HG03354 (cell line): ENCODE data around the gene RAB9A.
"Not testable (repeated sequence)": the region's sequence is repeated elsewhere in the genome, so short reads cannot be mapped to it uniquely, and the experiment has no call there.

Experiments
- ATAC-seq: cut with Tn5 transposase; IDR thresholded peaks from one replicate; pipeline ENCODE4 v1.9.1; 2021; ENCODE audit warnings: mild to moderate bottlenecking; ENCODE audit not compliant: unreplicated experiment, poor library complexity, severe bottlenecking

Gene RAB9A

GRCh38 chrX:13667919-13668318 lies 21.0 kb upstream of the RAB9A start:
- no peak for ATAC-seq

- peak; percentile 90 for ATAC-seq
Measured at GRCh38 chrX:13669246-13669737, 19.6 kb upstream of the RAB9A start.

DNA sequence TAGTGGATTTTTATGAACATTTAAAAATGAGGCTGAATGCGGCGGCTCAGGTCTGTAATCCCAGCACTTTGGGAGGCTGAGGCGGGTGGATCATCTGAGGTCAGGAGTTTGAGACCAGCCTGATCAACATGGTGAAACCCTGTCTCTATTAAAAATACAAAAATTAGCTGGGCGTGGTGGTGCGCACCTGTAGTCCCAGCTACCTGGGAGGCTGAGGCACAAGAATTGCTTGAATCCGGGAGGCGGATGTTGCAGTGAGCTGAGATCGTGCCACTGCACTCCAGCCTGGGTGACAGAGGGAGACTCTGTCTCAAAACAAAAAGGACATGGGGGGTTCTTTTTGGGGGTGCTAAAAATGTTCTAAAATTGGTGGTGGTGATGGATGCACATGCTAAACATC lies 19.2 kb upstream of the RAB9A start:
- ATAC-seq: not testable (repeated sequence)

GRCh38 chrX:13670197-13670596 lies 18.7 kb upstream of the RAB9A start:
- no peak for ATAC-seq

DNA sequence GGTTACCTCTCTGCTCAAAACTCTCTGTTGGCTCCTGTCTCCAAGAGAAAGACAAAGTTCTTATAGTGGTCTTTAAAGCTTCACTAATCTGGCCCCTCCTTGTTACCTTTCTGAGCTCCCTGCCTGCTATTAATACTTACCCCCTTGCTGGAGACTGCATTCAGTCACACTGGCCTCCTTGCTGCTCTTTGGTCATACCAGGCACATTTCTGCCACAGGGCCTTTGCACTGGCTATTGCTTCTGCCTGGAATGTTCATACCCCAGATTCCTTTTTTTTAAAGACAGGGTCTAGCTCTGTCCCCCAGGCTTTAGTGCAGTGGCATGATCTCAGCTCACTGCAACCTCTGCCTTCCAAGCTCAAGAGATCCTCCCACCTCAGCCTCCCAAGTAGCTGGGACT lies 15.9 kb upstream of the RAB9A start:
- no peak for ATAC-seq

DNA sequence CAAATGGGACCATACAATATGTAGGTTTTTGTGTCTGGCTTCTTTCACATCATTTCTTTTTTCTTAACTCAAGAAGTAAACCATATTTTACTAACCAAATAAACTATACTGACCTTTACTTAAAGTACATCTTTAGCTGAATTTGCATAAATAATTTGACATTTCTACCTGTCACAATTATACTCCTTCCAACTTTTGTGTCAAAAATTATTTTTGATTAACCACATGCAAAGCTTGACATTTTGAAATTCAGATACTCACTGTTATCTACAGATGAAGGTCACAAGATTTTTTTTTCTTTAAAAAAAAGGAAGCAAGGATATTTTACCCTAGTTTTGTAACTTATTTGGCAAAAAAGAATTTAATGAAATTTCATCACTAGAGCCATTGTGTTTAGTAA lies 12.0 kb upstream of the RAB9A start:
- ATAC-seq: no peak

DNA sequence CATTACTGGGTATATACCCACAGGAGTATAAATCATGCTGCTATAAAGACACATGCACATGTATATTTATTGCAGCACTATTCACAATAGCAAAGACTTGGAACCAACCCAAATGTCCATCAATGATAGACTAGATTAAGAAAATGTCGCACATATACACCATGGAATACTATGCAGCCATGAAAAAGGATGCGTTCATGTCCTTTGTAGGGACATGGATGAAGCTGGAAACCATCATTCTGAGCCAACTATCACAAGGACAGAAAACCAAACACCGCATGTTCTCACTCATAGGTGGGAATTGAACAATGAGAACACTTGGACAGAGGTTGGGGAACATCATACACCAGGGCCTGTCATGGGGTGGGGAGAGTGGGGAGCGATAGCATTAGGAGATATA lies 9.2 kb upstream of the RAB9A start:
- ATAC-seq: not testable (repeated sequence)

GRCh38 chrX:13681595-13681994 lies 7.3 kb upstream of the RAB9A start:
- no peak for ATAC-seq

DNA sequence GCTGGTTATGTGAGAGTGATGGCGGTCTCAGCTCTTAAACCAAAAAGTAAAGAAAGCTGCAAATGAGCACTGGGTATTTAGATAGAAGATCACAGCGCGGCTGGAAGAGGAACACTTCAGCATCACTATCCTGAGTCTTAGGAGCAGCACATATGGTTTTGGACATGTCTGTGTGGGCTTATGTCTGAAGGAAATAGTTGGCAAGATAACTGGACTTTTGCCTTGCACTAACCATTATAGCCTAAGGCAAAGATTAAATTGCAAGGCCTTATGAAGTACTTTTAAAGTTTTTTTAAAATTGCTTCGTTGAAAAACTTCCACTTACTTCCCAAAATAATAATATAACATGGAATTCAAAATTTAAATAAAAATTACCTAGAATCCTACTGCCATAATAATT lies 4.6 kb upstream of the RAB9A start:
- no peak for ATAC-seq

DNA sequence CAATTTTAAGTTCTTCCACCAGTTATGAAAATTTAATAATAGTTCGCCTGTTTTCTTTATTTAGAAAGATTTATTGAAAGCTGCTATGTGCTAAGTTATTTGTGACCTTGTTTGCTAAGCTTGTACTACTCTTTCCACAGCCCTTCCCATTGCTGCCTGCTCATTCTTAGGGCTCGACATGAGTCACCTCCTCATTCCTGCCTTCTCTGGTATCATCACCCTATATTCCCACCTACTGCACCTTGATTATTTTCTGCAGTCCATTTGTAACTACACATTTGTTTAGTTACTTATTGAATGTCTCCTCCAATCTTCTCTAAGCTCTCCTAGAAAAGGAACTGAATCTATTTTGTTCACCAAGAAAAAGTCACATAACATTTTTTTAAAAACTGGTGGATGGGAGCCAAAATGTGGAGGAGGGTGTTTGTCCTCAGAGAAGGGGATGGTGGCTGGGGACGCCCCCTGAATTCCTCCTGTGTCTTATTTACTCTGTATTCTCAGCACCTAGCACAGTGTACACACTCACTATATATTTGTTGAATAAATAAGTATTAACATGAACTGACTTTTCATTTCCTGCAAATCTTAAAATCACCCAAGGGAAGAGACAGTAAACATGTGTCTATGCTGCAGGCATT lies 3.7 kb upstream of the RAB9A start:
- ATAC-seq: no peak

- no peak for ATAC-seq
Measured at GRCh38 chrX:13687203-13687602, 1.7 kb upstream of the RAB9A start.

DNA sequence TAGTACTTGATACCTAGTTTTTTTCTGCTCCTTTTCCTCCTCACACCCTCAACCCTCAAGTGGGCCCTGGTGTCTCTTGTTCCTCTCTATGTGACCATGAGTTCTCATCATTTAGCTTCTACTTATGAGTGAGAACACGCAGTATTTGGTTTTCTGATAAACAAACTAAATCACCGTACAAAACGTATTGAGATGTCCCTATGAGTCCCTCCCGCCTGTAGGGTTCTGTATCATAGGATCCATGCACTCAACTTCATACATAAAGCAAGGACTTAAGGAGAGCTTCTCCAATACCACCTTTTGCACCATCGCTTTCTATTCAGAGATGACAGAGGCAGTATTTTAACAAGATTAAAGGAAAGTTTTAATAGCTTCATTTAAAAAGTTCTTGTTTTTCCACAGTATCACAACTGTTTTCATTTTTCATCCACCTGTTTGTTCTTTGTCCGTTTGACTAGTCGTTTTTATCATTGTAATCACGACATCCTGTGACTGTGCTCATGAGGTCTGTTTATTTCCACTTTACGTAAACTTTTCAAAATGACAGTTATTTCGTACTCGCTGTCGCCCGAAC lies 457 bp upstream of the RAB9A start:
- no peak for ATAC-seq

DNA sequence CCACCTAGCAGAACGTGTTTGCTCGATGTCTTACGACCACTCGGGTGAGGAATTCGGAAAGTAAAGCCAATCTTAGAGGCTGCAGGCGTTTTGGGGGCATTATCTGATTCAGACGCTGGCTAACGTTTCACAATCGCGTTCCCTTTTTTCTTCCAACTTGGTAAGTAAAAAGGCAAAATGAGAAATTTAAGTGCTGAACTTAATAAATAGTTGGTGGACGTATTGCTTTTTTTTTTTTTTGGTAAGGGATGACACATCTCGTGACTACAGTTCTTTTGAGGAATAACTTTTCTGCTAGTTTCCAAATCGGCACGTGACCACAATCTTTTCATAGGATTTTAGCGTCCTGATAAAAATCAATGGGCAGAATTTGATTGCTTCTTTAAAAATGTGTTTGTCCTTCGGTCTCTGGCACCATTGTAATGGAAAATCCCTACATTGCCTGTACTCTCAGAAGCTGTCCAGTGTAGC lies 848 bp downstream of the RAB9A start:
- ATAC-seq: peak; percentile 1

GRCh38 chrX:13690836-13691235 lies 1.9 kb downstream of the RAB9A start:
- no peak for ATAC-seq

GRCh38 chrX:13691841-13692371 lies 3.0 kb downstream of the RAB9A start:
- ATAC-seq: no peak

GRCh38 chrX:13692771-13693231 lies 3.9 kb downstream of the RAB9A start:
- no peak for ATAC-seq

- no peak for ATAC-seq
Measured at GRCh38 chrX:13693341-13693961, 4.5 kb downstream of the RAB9A start.

DNA sequence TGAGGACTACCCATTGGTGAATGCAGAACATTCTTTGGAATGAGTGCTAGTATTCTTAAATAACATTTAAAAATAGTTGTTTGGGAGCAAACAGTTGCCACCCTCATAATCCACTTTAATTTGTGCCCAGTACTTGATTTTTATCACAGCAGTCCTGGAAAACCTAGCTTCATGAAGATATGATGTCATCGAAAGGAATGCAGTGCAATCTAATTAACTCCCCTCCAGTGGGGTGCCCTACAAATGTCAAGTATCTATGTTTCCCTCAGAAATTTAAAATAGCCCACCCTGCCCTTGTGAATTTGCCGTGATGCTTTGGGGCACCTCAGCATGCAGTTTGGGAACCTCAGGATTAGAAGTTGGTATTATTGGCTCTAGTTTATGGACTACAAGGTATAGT lies 5.4 kb downstream of the RAB9A start:
- no peak for ATAC-seq

DNA sequence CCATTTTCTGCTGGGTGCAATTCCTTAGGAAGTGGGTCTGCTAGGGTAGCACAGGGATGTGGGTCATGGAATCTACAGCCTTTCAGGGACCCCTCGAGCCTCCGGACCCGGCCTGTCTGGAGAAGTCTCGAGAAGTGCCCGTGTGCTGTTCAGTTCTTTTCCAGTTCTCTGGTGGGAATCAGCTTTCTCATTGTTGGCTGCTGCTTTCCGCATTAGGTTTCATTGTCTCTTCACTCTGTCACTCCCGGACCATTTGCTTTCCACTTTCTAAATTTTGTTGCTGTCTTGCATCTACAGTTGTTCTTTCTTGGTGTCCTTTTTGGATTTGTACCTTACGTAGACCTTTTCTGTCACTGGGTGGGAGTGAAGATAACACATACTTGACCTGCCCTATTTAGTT lies 6.1 kb downstream of the RAB9A start:
- no peak for ATAC-seq

DNA sequence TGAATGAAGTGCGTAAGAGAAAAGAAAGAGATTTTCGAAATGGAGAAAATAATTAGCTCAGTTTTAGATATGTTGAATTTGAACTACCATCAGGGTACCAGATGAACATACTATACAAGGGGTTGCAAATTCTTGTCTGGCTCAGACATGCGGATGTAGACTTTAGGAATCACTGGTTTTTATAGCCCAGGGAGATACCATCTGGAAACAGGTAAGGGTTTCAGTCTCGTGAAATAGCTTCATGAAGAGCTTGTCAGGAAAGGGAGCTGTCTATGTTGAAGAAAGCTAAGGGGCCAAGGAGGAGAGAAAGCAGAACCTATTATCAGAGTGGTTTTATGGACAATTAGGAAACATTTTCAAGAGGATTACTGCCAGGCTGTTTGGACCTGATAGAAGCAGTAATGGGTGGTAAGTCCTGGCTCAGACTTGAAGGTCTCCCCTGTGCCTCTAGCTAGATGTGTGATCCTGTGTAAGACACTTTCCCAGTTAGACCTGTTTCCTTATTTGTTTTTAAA lies 6.7 kb downstream of the RAB9A start:
- no peak for ATAC-seq

DNA sequence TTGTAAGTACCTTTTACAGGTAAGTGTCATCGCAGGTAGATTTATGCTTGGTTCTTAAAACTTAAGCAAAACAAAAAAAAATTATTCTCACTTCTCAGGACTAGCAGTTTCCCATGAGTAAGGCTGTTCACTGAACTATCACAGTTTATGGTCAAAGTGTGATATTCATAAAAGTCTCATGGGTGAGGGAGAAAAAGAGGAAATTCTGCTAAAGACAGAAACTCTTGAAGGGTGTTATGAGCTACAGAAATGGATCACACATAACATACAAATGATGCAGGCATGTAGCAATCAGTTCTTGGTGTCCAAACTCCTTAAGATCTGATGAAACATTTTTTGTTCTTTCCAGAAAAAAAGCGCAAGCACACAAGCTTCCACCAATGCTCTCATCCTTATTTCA lies 8.5 kb downstream of the RAB9A start:
- peak; percentile 49 for ATAC-seq
